SK-N-SH (cell line): Measurements from ENCODE around the gene PCCB. TPM values are rescaled to one million over a fixed set of nuclear protein-coding genes. Genes with fewer than 3 reads are reported as not detected.

Experiments
- CTCF ChIA-PET: fragments of 300-600, 350-600 bp; formaldehyde crosslinking; extraction: SDS; loops from one replicate; lab custom pipeline; 2021; lab: Yijun Ruan, JAX
- POLR2A ChIA-PET: fragments of 350-600 bp; sonication (Branson Sonifier 250); formaldehyde crosslinking; extraction: SDS; loops from one replicate; lab custom pipeline; 2020; ENCODE audit warnings: antibody characterized with exemption, inconsistent platforms; lab: Yijun Ruan, JAX
- DNase-seq: peaks from one replicate; pipeline ENCODE4 v3.0.0; 2012
- H2AFZ ChIP-seq: fragments of 200-600 bp; sonication (generic); 2 replicates; pipeline ENCODE4 v1.8.1; 2016; ENCODE audit warnings: antibody characterized with exemption, mild to moderate bottlenecking, low read depth
- H3F3A ChIP-seq: fragments of 200-600 bp; sonication (generic); replicated peaks from 2 replicates; pipeline ENCODE3; 2016; ENCODE audit warnings: antibody characterized with exemption, mild to moderate bottlenecking; ENCODE audit not compliant: insufficient read depth
- H3K27ac ChIP-seq, 2 experiments: fragments of 200-500 bp in 1 of 2; fragments of 200-600 bp in 1 of 2; sonication (Bioruptor generic) in 1 of 2; sonication (generic), shearing (Covaris generic) in 1 of 2; 2 replicates each; pipeline versions ENCODE4 v1.5.1 to v1.6.1; 2014 to 2016; ENCODE audit warnings: low read depth in 2 of 2, inconsistent platforms in 1 of 2, low read length in 1 of 2, mild to moderate bottlenecking in 1 of 2, mixed read lengths in 1 of 2
- H3K27me3 ChIP-seq: fragments of 200-600 bp; sonication (generic), shearing (Covaris generic); 2 replicates; pipeline ENCODE4 v1.6.1; 2016; ENCODE audit warnings: mixed run types; ENCODE audit not compliant: insufficient read depth
- H3K36me3 ChIP-seq, 2 experiments: fragments of 200-500 bp in 1 of 2; fragments of 200-600 bp in 1 of 2; sonication (Bioruptor generic) in 1 of 2; sonication (generic) in 1 of 2; replicated peaks in 1 of 2; 2 replicates each; pipeline versions ENCODE3 to v1.5.1; 2014 to 2016; ENCODE audit warnings: low read length in 1 of 2, mild to moderate bottlenecking in 1 of 2; ENCODE audit not compliant: insufficient read depth in 2 of 2, control insufficient read depth in 1 of 2
- H3K4me1 ChIP-seq, 2 experiments: fragments of 200-500 bp in 1 of 2; fragments of 200-600 bp in 1 of 2; sonication (Bioruptor generic) in 1 of 2; sonication (generic), shearing (Covaris generic) in 1 of 2; 2 replicates each; pipeline versions ENCODE4 v1.5.1 to v1.6.1; 2014 to 2016; ENCODE audit warnings: low read depth in 1 of 2, low read length in 1 of 2, mixed run types in 1 of 2; ENCODE audit not compliant: insufficient read depth in 2 of 2, control insufficient read depth in 1 of 2
- H3K4me2 ChIP-seq: fragments of 200-600 bp; sonication (generic), shearing (Covaris generic); 2 replicates; pipeline ENCODE4 v1.6.1; 2017; ENCODE audit warnings: mixed run types
- H3K4me3 ChIP-seq, 2 experiments: fragments of 200-500 bp in 1 of 2; fragments of 200-600 bp in 1 of 2; sonication (Bioruptor generic) in 1 of 2; sonication (generic), shearing (Covaris generic) in 1 of 2; 2 replicates each; pipeline versions ENCODE4 v1.5.1 to v1.8.1; 2014 to 2016; ENCODE audit warnings: low read depth in 2 of 2, inconsistent platforms in 1 of 2, low read length in 1 of 2, mild to moderate bottlenecking in 1 of 2, mixed read lengths in 1 of 2, moderate library complexity in 1 of 2
- H3K79me2 ChIP-seq: fragments of 200-600 bp; sonication (generic); 2 replicates; pipeline ENCODE4 v1.8.1; 2017; ENCODE audit warnings: mild to moderate bottlenecking; ENCODE audit not compliant: insufficient read depth
- H3K9ac ChIP-seq: fragments of 200-600 bp; sonication (generic); 2 replicates; pipeline ENCODE4 v1.6.1; 2017; ENCODE audit warnings: mixed run types
- H3K9me2 ChIP-seq: fragments of 200-600 bp; sonication (generic); 2 replicates; pipeline ENCODE4 v1.6.1; 2017; ENCODE audit warnings: mixed run types
- H3K9me3 ChIP-seq: fragments of 200-600 bp; sonication (generic); 2 replicates; pipeline ENCODE4 v1.6.1; 2017; ENCODE audit warnings: mixed run types, mild to moderate bottlenecking, moderate library complexity
- H4K20me1 ChIP-seq: fragments of 200-600 bp; sonication (generic); 2 replicates; pipeline ENCODE4 v1.6.1; 2017; ENCODE audit warnings: mild to moderate bottlenecking, mixed run types; ENCODE audit not compliant: insufficient read depth
- CHD2 ChIP-seq: fragments of 150-350 bp; IDR thresholded peaks from 2 replicates; pipeline ENCODE4 v1.6.1; 2018; ENCODE audit warnings: low read length; ENCODE audit not compliant: partially characterized antibody
- EP300 ChIP-seq, 2 experiments: IDR thresholded peaks; 2 replicates each; pipeline versions ENCODE4 v1.4.0 to v1.6.1; 2012; ENCODE audit warnings: borderline replicate concordance in 1 of 2, low read depth in 1 of 2, low read length in 1 of 2
- FOXJ3 ChIP-seq: sonication (generic); formaldehyde crosslinking; IDR thresholded peaks from 2 replicates; pipeline ENCODE4 v1.5.1; 2020; ENCODE audit warnings: mild to moderate bottlenecking, missing genetic modification reagents
- FOXM1 ChIP-seq: IDR thresholded peaks from 2 replicates; pipeline ENCODE4 v1.4.0; 2012; ENCODE audit warnings: low read depth, mild to moderate bottlenecking
- GABPA ChIP-seq: IDR thresholded peaks from 2 replicates; pipeline ENCODE4 v1.4.0; 2012; ENCODE audit warnings: low read depth, mild to moderate bottlenecking
- JUND ChIP-seq: IDR thresholded peaks from 2 replicates; pipeline ENCODE4 v1.4.0; 2012
- MAX ChIP-seq: IDR thresholded peaks from 2 replicates; pipeline ENCODE4 v1.4.0; 2012; ENCODE audit warnings: low read depth
- NFIC ChIP-seq: IDR thresholded peaks from 2 replicates; pipeline ENCODE4 v1.4.0; 2012; ENCODE audit warnings: borderline replicate concordance
- POLR2AphosphoS5 ChIP-seq: IDR thresholded peaks from 2 replicates; pipeline ENCODE4 v1.6.1; 2012; ENCODE audit warnings: low read depth, low read length
- RAD21 ChIP-seq: IDR thresholded peaks from 2 replicates; pipeline ENCODE4 v1.6.1; 2012; ENCODE audit warnings: mild to moderate bottlenecking, low read length
- RCOR1 ChIP-seq: fragments of 150-350 bp; IDR thresholded peaks from 2 replicates; pipeline ENCODE4 v1.6.1; 2017; ENCODE audit warnings: antibody characterized with exemption, low read length
- RFX5 ChIP-seq: IDR thresholded peaks from 2 replicates; pipeline ENCODE4 v1.6.1; 2012; ENCODE audit warnings: mild to moderate bottlenecking, improper control_type of control experiment, low read length
- RXRA ChIP-seq: IDR thresholded peaks from 2 replicates; pipeline ENCODE4 v1.4.0; 2012; ENCODE audit warnings: low read depth, mild to moderate bottlenecking, borderline replicate concordance
- SMC3 ChIP-seq: IDR thresholded peaks from 2 replicates; pipeline ENCODE4 v1.6.1; 2012; ENCODE audit warnings: low read depth, low read length, improper control_type of control experiment
- USF1 ChIP-seq: IDR thresholded peaks from 2 replicates; pipeline ENCODE4 v1.4.0; 2012; ENCODE audit warnings: low read depth, borderline replicate concordance
- YY1 ChIP-seq: IDR thresholded peaks from 2 replicates; pipeline ENCODE4 v1.4.0; 2012; ENCODE audit warnings: low read depth, mild to moderate bottlenecking
- WGBS: methylation state at CpG from one replicate; pipeline ENCODE4 v1.1.6; 2017; ENCODE audit warnings: low lambda C conversion rate; 5-methylcytosine and 5-hydroxymethylcytosine counted together
- polyA plus RNA-seq, 3 experiments: library from polyadenylated mRNA; depleted of rRNA; stranded (reverse); fragments of >200 nt; gene quantifications; 2 replicates each; pipeline ENCODE4 v1.2.3, GENCODE V29; 2012

The PCCB gene
- polyA plus RNA-seq, 1 of the 3 experiments (the other 2 are of a cell fraction) = 67.5 TPM

- H3K9me2 ChIP-seq = no peaks in the 10 kb centered on the region
- H3K27ac ChIP-seq = no peak overlapping the region
- no peaks in the 10 kb centered on the region for H3F3A ChIP-seq
- H3K9ac ChIP-seq = no peak overlapping the region
- H3K36me3 ChIP-seq = peaks cover 20 to 23% of the 10 kb centered on the region in 2 experiments
- WGBS = 98% methylated on average over 5 of the region's 5 CpGs
- H3K4me1 ChIP-seq = no peaks in the 10 kb centered on the region
- no peaks in the 10 kb centered on the region for H4K20me1 ChIP-seq
- no peak overlapping the region for H2AFZ ChIP-seq
- H3K79me2 ChIP-seq = no peaks in the 10 kb centered on the region
- peaks cover 24% of the 10 kb centered on the region; the same call in 1 of the 2 replicates for H3K9me3 ChIP-seq
- H3K27me3 ChIP-seq = no peaks in the 10 kb centered on the region
- POLR2A ChIA-PET = no interaction called here
- DNase-seq = no peak
- CTCF ChIA-PET = no interaction called here
- no peak overlapping the region for H3K4me2 ChIP-seq
- TF ChIP-seq RAD21 (no peak), USF1 (no peak), NFIC (no peak), CHD2 (no peak), POLR2AphosphoS5 (no peak), GABPA (no peak), JUND (no peak), FOXJ3 (no peak)
- TF ChIP-seq, all 33 proteins: peak for 0
- no peak overlapping the region for H3K4me3 ChIP-seq
Measured at GRCh38 chr3:136277115-136277514, 27.0 kb downstream of the PCCB start.

- Histone ChIP-seq H3K27me3 (no peaks in the 10 kb centered on the region), H3K36me3 (peaks cover 20 to 26% of the 10 kb centered on the region in 2 experiments), H3K4me2 (no peak overlapping the region), H3K4me1 (no peaks in the 10 kb centered on the region), H3K9me3 (peaks cover 24% of the 10 kb centered on the region; the same call in 1 of the 2 replicates), H3F3A (no peaks in the 10 kb centered on the region), H3K9me2 (no peaks in the 10 kb centered on the region), H3K9ac (no peak overlapping the region), H4K20me1 (no peaks in the 10 kb centered on the region), H3K79me2 (no peaks in the 10 kb centered on the region), H2AFZ (no peak overlapping the region), H3K27ac (no peak overlapping the region), H3K4me3 (no peak overlapping the region)
- POLR2A ChIA-PET = interaction anchor here (0.6 kb wide), 1 partner anchor 54 kb away, joined by 3 read pairs; no protein-coding TSS in a partner anchor
- no peak for TF ChIP-seq YY1
- TF ChIP-seq EP300 (IDR thresholded peaks at IDR 0.05; ENCODE audit: borderline replicate concordance in 1 of 2, low read depth in 1 of 2, low read length in 1 of 2) = no peak
- no peak for TF ChIP-seq MAX
- no peak for TF ChIP-seq SMC3
- TF ChIP-seq RAD21 = no peak
- TF ChIP-seq RCOR1 = no peak
- no peak for TF ChIP-seq RFX5
- TF ChIP-seq RXRA = no peak
- TF ChIP-seq FOXM1 = no peak
- CTCF ChIA-PET = no interaction called here
- no peak for DNase-seq
- WGBS = 84% methylated on average over 2 of the region's 4 CpGs
Measured at GRCh38 chr3:136277634-136278033, 27.5 kb downstream of the PCCB start.
